Omental fat pad (tissue), 4 donors: ENCODE measurements around the gene MAP2K6. TPM values are rescaled to one million over a fixed set of nuclear protein-coding genes. Genes with fewer than 3 reads are reported as not detected.

ENCODE experiments used
- ATAC-seq: fragments of 150-250 bp; one replicate; pipeline ENCODE4 v1.9.1; 2016; ENCODE audit warnings: mild to moderate bottlenecking, moderate library complexity; ENCODE audit not compliant: low FRiP score
- DNase-seq: peaks from one replicate; pipeline ENCODE4 v3.0.0-alpha.2; 2019; ENCODE audit warnings: low spot score
- total RNA-seq, 4 donors: library from RNA; depleted of rRNA; stranded (reverse); fragments of >200 nt; gene quantifications; one replicate each; pipeline ENCODE4 v1.1.0, GENCODE V29; 2016
- TF ChIP-seq, protein P1 (sequence below), 3 donors: fragments of 450-650 bp; IDR thresholded peaks; one replicate each; pipeline ENCODE4 v1.5.1; 2016 to 2017; ENCODE audit warnings: antibody characterized with exemption in 3 of 3, mild to moderate bottlenecking in 3 of 3, moderate library complexity in 2 of 3

The MAP2K6 gene
- total RNA-seq, 4 donors from 2014 or later, result 3.5 to 24.3 (median 4.8) TPM

GRCh38 chr17:69593351-69593715, 178.8 kb downstream of the MAP2K6 start:
- TF ChIP-seq, protein P1, sequence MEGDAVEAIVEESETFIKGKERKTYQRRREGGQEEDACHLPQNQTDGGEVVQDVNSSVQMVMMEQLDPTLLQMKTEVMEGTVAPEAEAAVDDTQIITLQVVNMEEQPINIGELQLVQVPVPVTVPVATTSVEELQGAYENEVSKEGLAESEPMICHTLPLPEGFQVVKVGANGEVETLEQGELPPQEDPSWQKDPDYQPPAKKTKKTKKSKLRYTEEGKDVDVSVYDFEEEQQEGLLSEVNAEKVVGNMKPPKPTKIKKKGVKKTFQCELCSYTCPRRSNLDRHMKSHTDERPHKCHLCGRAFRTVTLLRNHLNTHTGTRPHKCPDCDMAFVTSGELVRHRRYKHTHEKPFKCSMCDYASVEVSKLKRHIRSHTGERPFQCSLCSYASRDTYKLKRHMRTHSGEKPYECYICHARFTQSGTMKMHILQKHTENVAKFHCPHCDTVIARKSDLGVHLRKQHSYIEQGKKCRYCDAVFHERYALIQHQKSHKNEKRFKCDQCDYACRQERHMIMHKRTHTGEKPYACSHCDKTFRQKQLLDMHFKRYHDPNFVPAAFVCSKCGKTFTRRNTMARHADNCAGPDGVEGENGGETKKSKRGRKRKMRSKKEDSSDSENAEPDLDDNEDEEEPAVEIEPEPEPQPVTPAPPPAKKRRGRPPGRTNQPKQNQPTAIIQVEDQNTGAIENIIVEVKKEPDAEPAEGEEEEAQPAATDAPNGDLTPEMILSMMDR (IDR thresholded peaks at IDR 0.05), result no peak
- no peak for DNase-seq
- ATAC-seq, result no peak

DNA sequence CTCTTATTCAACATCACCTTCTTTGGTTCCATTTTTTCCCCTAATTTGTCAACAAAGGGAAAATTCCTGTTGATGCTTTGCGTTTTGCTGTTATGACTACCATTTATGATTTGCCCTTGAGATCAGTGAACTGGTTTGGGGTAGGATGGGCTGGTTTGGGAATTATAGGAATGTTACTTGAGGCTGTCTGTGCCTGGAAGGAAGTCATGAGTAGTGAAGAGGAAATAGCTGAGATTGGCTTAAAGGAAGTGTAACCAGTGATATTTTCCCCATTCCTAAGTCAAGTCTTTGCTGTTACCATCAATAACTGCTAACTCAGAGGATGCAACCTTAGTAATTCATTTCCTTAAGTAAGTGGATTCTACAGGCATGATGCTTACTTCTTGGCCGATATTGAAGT, 179.2 kb downstream of the MAP2K6 start:
- TF ChIP-seq, protein P1 (IDR thresholded peaks at IDR 0.05), result no peak
- ATAC-seq (no peak), DNase-seq (no peak)

DNA sequence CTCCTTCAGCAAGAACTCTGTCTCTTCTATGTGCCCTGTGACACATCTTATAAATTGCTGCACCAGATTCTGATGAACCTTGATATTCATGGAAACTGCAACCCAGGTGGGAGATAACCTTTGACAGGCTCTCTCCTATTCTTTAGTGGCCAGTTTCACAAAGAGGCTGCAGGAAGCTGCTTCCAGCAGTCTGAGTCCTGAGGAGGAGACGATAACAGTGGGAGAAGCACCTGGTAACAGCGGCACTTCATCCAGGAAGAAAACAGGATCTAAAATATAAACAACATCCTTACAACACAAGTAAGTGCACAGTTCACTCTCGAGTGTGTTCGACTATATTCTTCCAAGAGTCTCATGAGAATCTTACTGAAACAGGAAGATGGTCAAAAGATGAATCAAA, 180.1 kb downstream of the MAP2K6 start:
- DNase-seq (no peak), ATAC-seq (no peak)
- TF ChIP-seq, protein P1 (IDR thresholded peaks at IDR 0.05), result no peak

DNA sequence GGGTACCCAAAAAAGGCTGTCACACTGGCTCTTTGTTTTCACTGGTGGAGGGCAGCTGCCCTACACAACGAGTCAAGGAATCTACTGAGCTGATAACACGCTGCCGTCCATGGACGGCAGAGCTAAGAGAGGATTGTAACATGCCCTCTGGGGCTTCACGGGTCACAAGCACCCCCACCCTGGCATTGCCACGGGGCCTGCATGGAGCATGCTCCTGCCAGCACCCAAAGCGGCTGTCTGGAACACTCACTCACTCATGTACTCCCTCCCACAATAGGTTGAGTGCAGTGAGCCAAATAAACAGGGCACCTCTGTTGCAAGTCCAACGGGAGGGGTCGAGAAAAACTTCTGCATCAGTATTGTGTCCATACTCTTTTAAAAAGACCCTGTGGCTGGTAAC, 181.6 kb downstream of the MAP2K6 start:
- DNase-seq, result no peak
- TF ChIP-seq, protein P1 (IDR thresholded peaks at IDR 0.05), result no peak
- ATAC-seq, result no peak

- TF ChIP-seq, protein P1 (IDR thresholded peaks at IDR 0.05), result no peak
- DNase-seq (no peak), ATAC-seq (no peak)
Observed at GRCh38 chr17:69597898-69598692, 183.6 kb downstream of the MAP2K6 start.

DNA sequence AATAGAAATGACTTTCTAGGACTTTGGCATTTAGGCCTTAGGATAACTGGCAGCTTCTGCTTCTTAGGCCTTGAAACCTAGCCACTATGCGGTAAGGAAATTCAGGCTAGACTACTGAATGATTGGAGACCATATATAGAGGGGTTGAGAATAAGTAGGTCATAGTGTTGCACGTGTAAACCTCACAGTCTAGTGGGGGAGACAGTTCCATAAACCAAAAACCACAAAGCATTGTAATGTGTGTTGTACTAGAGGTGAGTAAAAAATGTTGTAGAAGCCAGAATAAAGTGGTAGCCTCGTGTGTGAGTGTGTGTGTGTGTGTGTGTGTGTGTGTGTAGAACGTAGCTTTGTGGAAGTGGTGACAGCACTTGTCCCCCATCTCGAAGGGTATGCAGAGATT, 188.5 kb downstream of the MAP2K6 start:
- DNase-seq (no peak), ATAC-seq (no peak)
- TF ChIP-seq, protein P1 (IDR thresholded peaks at IDR 0.05), result no peak

Other genes with a start within 250 kb of the MAP2K6 start
- gene ABCA10, start 185.9 kb upstream of the MAP2K6 start, total RNA-seq, result 10 to 100 TPM in 3 of 4 donors, 1 to 10 TPM in 1; 2.5 to 86.1 (median 22.0) TPM
- 10 to 100 TPM; 32.9 to 61.6 (median 49.2) TPM for gene ABCA5, start 87.6 kb upstream of the MAP2K6 start, total RNA-seq